Endothelial cell of umbilical vein (primary cell): Measurements from ENCODE around the gene KCNH4. TPM values are rescaled to one million over a fixed set of nuclear protein-coding genes. Genes with fewer than 3 reads are reported as not detected.

Experiments
- BruUV-seq: library from RNA; stranded (reverse); fragments of 400-500 nt; replicated peaks from 2 replicates; lab custom pipeline; 2021; lab: Mats Ljungman, UMichigan
- CTCF ChIA-PET: fragments of 300-600, 350-600 bp; sonication (Branson Sonifier 250); formaldehyde crosslinking; loops from one replicate; lab custom pipeline; 2021; ENCODE audit warnings: antibody characterized with exemption, inconsistent platforms; lab: Charles Lee
- POLR2A ChIA-PET: fragments of 300-600, 350-600 bp; sonication (Branson Sonifier 250); formaldehyde crosslinking; loops from one replicate; lab custom pipeline; 2021; ENCODE audit warnings: antibody characterized with exemption, inconsistent platforms; lab: Charles Lee
- DNase-seq: peaks from one replicate; pipeline ENCODE4 v3.0.0-alpha.2; 2011; ENCODE audit warnings: low read depth, low spot score
- FAIRE-seq: peaks from 2 replicates; lab custom pipeline; 2011; peaks lifted over from hg19 to GRCh38; lab: Jason Lieb, UNC
- H2AFZ ChIP-seq: 2 replicates; pipeline ENCODE4 v1.6.0; 2012; ENCODE audit warnings: low read depth, low read length, control low read depth, inconsistent platforms
- H3K27ac ChIP-seq: 2 replicates; pipeline ENCODE4 v1.5.1; 2011; ENCODE audit warnings: low read depth, mild to moderate bottlenecking, control low read depth, low read length, moderate library complexity; ENCODE audit not compliant: insufficient read depth
- H3K27me3 ChIP-seq, 2 experiments: 2 replicates each; pipeline versions ENCODE4 v1.6.0 to v1.6.1; 2011; ENCODE audit warnings: low read length in 2 of 2, mixed read lengths in 1 of 2; ENCODE audit not compliant: control insufficient read depth in 2 of 2, insufficient read depth in 2 of 2
- H3K36me3 ChIP-seq, 2 experiments: 2 replicates in 1 of 2; 3 replicates in 1 of 2; pipeline ENCODE4 v1.5.1; 2011; ENCODE audit warnings: low read length in 2 of 2, mild to moderate bottlenecking in 1 of 2, moderate library complexity in 1 of 2; ENCODE audit not compliant: control insufficient read depth in 2 of 2, insufficient read depth in 2 of 2; ENCODE audit errors: extremely low read depth in 1 of 2
- H3K4me1 ChIP-seq: 3 replicates; pipeline ENCODE4 v1.5.1; 2011; ENCODE audit warnings: mild to moderate bottlenecking, low read length; ENCODE audit not compliant: control insufficient read depth, insufficient read depth; ENCODE audit errors: extremely low read depth
- H3K4me2 ChIP-seq: 2 replicates; pipeline ENCODE4 v1.6.1; 2011; ENCODE audit warnings: low read length, control low read depth, mixed read lengths; ENCODE audit not compliant: insufficient read depth
- H3K4me3 ChIP-seq, 3 experiments: fragments of 200-600 bp in 1 of 3; sonication (generic), shearing (Covaris generic) in 1 of 3; replicated peaks in 1 of 3; 2 replicates each; pipeline ENCODE4 v1.5.1; 2011 to 2016; ENCODE audit warnings: control low read depth in 3 of 3, low read length in 3 of 3, mild to moderate bottlenecking in 2 of 3, inconsistent platforms in 1 of 3, low read depth in 1 of 3, moderate library complexity in 1 of 3; ENCODE audit not compliant: insufficient read depth in 1 of 3
- H3K79me2 ChIP-seq: 2 replicates; pipeline ENCODE4 v1.6.0; 2012; ENCODE audit warnings: low read length, inconsistent platforms; ENCODE audit not compliant: control insufficient read depth, insufficient read depth
- H3K9ac ChIP-seq: replicated peaks from 2 replicates; pipeline ENCODE3; 2011; ENCODE audit warnings: low read length, control low read depth; ENCODE audit not compliant: insufficient read depth; ENCODE audit errors: extremely low read depth
- H3K9me1 ChIP-seq: replicated peaks from 3 replicates; pipeline ENCODE4 v1.6.0; 2011; ENCODE audit warnings: mild to moderate bottlenecking, low read length; ENCODE audit not compliant: control insufficient read depth, insufficient read depth; ENCODE audit errors: extremely low read depth
- H3K9me3 ChIP-seq: replicated peaks from 2 replicates; pipeline ENCODE4 v1.5.1; 2012; ENCODE audit warnings: low read length, inconsistent platforms; ENCODE audit not compliant: control insufficient read depth, insufficient read depth
- H4K20me1 ChIP-seq: replicated peaks from 2 replicates; pipeline ENCODE3; 2011; ENCODE audit warnings: mild to moderate bottlenecking, low read length; ENCODE audit not compliant: control insufficient read depth, insufficient read depth; ENCODE audit errors: extremely low read depth
- CTCF ChIP-seq, 2 donors: IDR thresholded peaks; 1 replicate in 1 of 2; 2 replicates in 1 of 2; pipeline ENCODE4 v1.5.1; 2011; ENCODE audit warnings: low read length in 2 of 2, mild to moderate bottlenecking in 2 of 2, moderate library complexity in 2 of 2, control low read depth in 1 of 2, inconsistent platforms in 1 of 2, low read depth in 1 of 2; ENCODE audit not compliant: insufficient read depth in 1 of 2; ENCODE audit errors: extremely low read depth in 1 of 2
- EZH2 ChIP-seq: IDR thresholded peaks from 2 replicates; pipeline ENCODE4 v1.6.1; 2012; ENCODE audit warnings: borderline replicate concordance, low read depth, mild to moderate bottlenecking, moderate library complexity, low read length, inconsistent platforms; ENCODE audit not compliant: severe bottlenecking
- FOS ChIP-seq: IDR thresholded peaks from 2 replicates; pipeline ENCODE4 v1.6.1; 2011; ENCODE audit warnings: mild to moderate bottlenecking, low read length, moderate library complexity, borderline replicate concordance; ENCODE audit not compliant: insufficient read depth
- GATA2 ChIP-seq: IDR thresholded peaks from 2 replicates; pipeline ENCODE4 v1.7.0; 2011; ENCODE audit warnings: low read depth, mild to moderate bottlenecking, moderate library complexity, mixed read lengths, low read length; ENCODE audit not compliant: insufficient read length, insufficient read depth
- JUN ChIP-seq: IDR thresholded peaks from 2 replicates; pipeline ENCODE4 v1.6.1; 2011; ENCODE audit warnings: borderline replicate concordance, low read depth; ENCODE audit not compliant: insufficient read length, insufficient read depth
- MAX ChIP-seq: IDR thresholded peaks from 2 replicates; pipeline ENCODE4 v1.6.1; 2011; ENCODE audit not compliant: insufficient read depth, insufficient read length
- MYC ChIP-seq: IDR thresholded peaks from one replicate; pipeline ENCODE4 v1.6.1; 2011; ENCODE audit warnings: mild to moderate bottlenecking, low read depth, low read length
- POLR2A ChIP-seq: IDR thresholded peaks from 2 replicates; pipeline ENCODE4 v1.6.1; 2012; ENCODE audit warnings: low read depth, mild to moderate bottlenecking, control low read depth, low read length
- POLR2AphosphoS5 ChIP-seq: IDR thresholded peaks from 2 replicates; pipeline ENCODE4 v1.6.1; 2012; ENCODE audit warnings: low read depth, mild to moderate bottlenecking, control low read depth, low read length, moderate library complexity; ENCODE audit not compliant: insufficient read depth
- dilution Hi-C: fragments of 300-500 bp; cut with MboI; formaldehyde crosslinking; loops from one replicate; pipeline ENCODE4 v1.15.0; 2019; ENCODE audit warnings: low sequenced_read_pairs; ENCODE audit not compliant: extremely low pct_ligation_motif_present
- intact Hi-C: fragments of 100-400 bp; cut with micrococcal nuclease; formaldehyde crosslinking; loops from one replicate; pipeline ENCODE4 v1.10.0; 2022
- polyA plus RNA-seq, 4 experiments: library from polyadenylated mRNA; depleted of rRNA in 3 of 4; stranded (reverse) in 3 of 4; unstranded in 1 of 4; fragments of >200 nt; gene quantifications; 2 replicates each; pipeline versions ENCODE4 v1.2.1 to v1.2.3, GENCODE V29; 2011 to 2012; ENCODE audit warnings: missing spikeins in 1 of 4
- total RNA-seq: library from RNA; stranded (reverse); gene quantifications from 2 replicates; pipeline ENCODE4 v1.2.3, GENCODE V29; 2021

KCNH4 gene
- total and polyA plus RNA-seq, 2 donors (not counting 3 experiments of a cell fraction or from before 2014, with no cell fraction given) = 0.11 TPM

- H2AFZ ChIP-seq = no peak overlapping the region
- H3K27ac ChIP-seq = no peak overlapping the region
- H3K27me3 ChIP-seq = no peaks in the 10 kb centered on the region
- ChIA-PET CTCF (interaction anchor here (1.4 kb wide), 1 partner anchor 55 kb away, joined by 3 read pairs; the partner anchor contains the start of gene KCNH4), POLR2A (no interaction called here)
- no TSS peak for BruUV-seq
- H3K36me3 ChIP-seq = peaks cover 27 to 41% of the 10 kb centered on the region in 2 experiments
- no peaks in the 10 kb centered on the region for H3K9me3 ChIP-seq
- H4K20me1 ChIP-seq = no peaks in the 10 kb centered on the region
- no peak overlapping the region for H3K9ac ChIP-seq
- no peak for FAIRE-seq
- no peak overlapping the region for H3K4me2 ChIP-seq
- intact Hi-C loops (no loop called here), dilution Hi-C loops (no loop called here)
- TF ChIP-seq MAX (no peak), FOS (no peak)
- no peaks in the 10 kb centered on the region for H3K9me1 ChIP-seq
- DNase-seq = no peak
- H3K79me2 ChIP-seq = peaks cover 18% of the 10 kb centered on the region
- H3K4me1 ChIP-seq = peaks cover 18% of the 10 kb centered on the region
- no peak overlapping the region for H3K4me3 ChIP-seq
These were observed 55.4 kb downstream of the KCNH4 start for GRCh38 chr17:42125565-42125964.

DNA sequence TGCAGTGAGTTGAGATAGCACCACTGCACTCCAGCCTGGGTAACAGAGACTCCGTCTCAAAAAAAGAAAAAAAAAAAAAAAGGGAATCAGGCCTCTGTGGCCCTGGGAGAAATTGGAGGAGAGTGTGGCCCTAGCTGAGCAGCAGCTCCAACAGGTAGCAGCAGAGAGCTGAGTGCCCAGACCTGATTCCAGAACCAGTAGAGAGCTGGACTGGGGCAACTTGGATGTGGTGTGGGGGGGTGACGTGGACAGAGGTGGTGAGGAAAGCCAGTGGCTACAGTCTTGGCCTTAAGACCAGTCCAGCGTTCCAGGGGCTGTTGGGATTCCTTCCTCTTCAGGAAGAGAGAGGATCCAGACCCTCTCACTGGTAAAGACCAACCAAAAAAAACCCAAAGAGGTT is 56.7 kb downstream of the KCNH4 start:
- FAIRE-seq (no peak), DNase-seq (no peak)
- H3K9me3 ChIP-seq = no peaks in the 10 kb centered on the region
- H3K79me2 ChIP-seq = peaks cover 5% of the 10 kb centered on the region
- TF ChIP-seq GATA2 = no peak
- TF ChIP-seq EZH2 = no peak
- TF ChIP-seq POLR2AphosphoS5 = no peak
- TF ChIP-seq CTCF (IDR thresholded peaks at IDR 0.05; ENCODE audit: extremely low read depth in 1 of 2, insufficient read depth in 1 of 2, low read depth in 1 of 2, low read length in 2 of 2) = no peak
- no peak for TF ChIP-seq POLR2A
- no peak for TF ChIP-seq MAX
- no peak for TF ChIP-seq MYC
- TF ChIP-seq FOS = no peak
- no peak for TF ChIP-seq JUN
- no peak overlapping the region for H3K4me3 ChIP-seq
- H3K4me1 ChIP-seq = peaks cover 7% of the 10 kb centered on the region
- BruUV-seq = no TSS peak
- no peak overlapping the region for H2AFZ ChIP-seq
- no peaks in the 10 kb centered on the region for H3K27me3 ChIP-seq
- intact Hi-C loops (no loop called here), dilution Hi-C loops (loop anchor here (25.0 kb wide), 1 partner anchor 162 kb away; the partner anchor contains the start of gene CNP)
- H3K9me1 ChIP-seq = no peaks in the 10 kb centered on the region
- peaks cover 19 to 31% of the 10 kb centered on the region in 2 experiments for H3K36me3 ChIP-seq
- H3K9ac ChIP-seq = no peak overlapping the region
- POLR2A ChIA-PET = interaction anchor here (0.7 to 1.1 kb wide), 4 partner anchors 12 to 432 kb away, joined by 3 to 11 read pairs (median 7); no protein-coding TSS in a partner anchor
- no peak overlapping the region for H3K4me2 ChIP-seq
- H3K27ac ChIP-seq = no peak overlapping the region
- CTCF ChIA-PET = interaction anchor here (0.6 to 1.3 kb wide), 7 partner anchors 11 to 165 kb away, joined by 3 to 8 read pairs (median 4); partner anchors contain the start of gene KCNH4
- no peaks in the 10 kb centered on the region for H4K20me1 ChIP-seq
